Activated CD4-positive, alpha-beta T cell treated with anti-CD3 and anti-CD28 coated beads for 48 hours (primary cell): ENCODE measurements around the gene ATP10A.

Experiments used
- DNase-seq: peaks from one replicate; pipeline ENCODE4 v3.0.0-alpha.2; 2020

The ATP10A gene

GRCh38 chr15:25793354-25794050 lies 69.6 kb downstream of the ATP10A start:
- DNase-seq, result no peak

GRCh38 chr15:25792128-25792527 lies 71.0 kb downstream of the ATP10A start:
- no peak for DNase-seq

GRCh38 chr15:25790000-25790660 lies 73.0 kb downstream of the ATP10A start:
- peak; percentile 75 for DNase-seq

GRCh38 chr15:25789616-25789999 lies 73.5 kb downstream of the ATP10A start:
- no peak for DNase-seq

- no peak for DNase-seq
Observed at GRCh38 chr15:25789211-25789610, 73.9 kb downstream of the ATP10A start.

GRCh38 chr15:25787855-25788520 lies 75.1 kb downstream of the ATP10A start:
- DNase-seq, result no peak

- DNase-seq, result no peak
Observed at GRCh38 chr15:25787381-25787780, 75.7 kb downstream of the ATP10A start.

- DNase-seq, result no peak
Observed at GRCh38 chr15:25786040-25786439, 77.1 kb downstream of the ATP10A start.

GRCh38 chr15:25785641-25786025 lies 77.5 kb downstream of the ATP10A start:
- no peak for DNase-seq

- DNase-seq, result no peak
Observed at GRCh38 chr15:25784876-25785640, 78.1 kb downstream of the ATP10A start.

- peak; percentile 65 for DNase-seq
Observed at GRCh38 chr15:25783607-25784540, 79.3 kb downstream of the ATP10A start.

- no peak for DNase-seq
Observed at GRCh38 chr15:25783134-25783533, 80.0 kb downstream of the ATP10A start.

GRCh38 chr15:25780479-25781255 lies 82.5 kb downstream of the ATP10A start:
- no peak for DNase-seq

- DNase-seq, result no peak
Observed at GRCh38 chr15:25778161-25778560, 85.0 kb downstream of the ATP10A start.

- no peak for DNase-seq
Observed at GRCh38 chr15:25777037-25777436, 86.1 kb downstream of the ATP10A start.

- DNase-seq, result no peak
Observed at GRCh38 chr15:25776071-25776746, 86.9 kb downstream of the ATP10A start.

GRCh38 chr15:25775317-25775912 lies 87.7 kb downstream of the ATP10A start:
- DNase-seq, result no peak

GRCh38 chr15:25774871-25775270 lies 88.3 kb downstream of the ATP10A start:
- no peak for DNase-seq

GRCh38 chr15:25773248-25773647 lies 89.9 kb downstream of the ATP10A start:
- no peak for DNase-seq

GRCh38 chr15:25772500-25772899 lies 90.6 kb downstream of the ATP10A start:
- no peak for DNase-seq
